Caco-2 (cell line): ENCODE measurements around the gene TMUB2. TPM values are rescaled to one million over a fixed set of nuclear protein-coding genes. Genes with fewer than 3 reads are reported as not detected.

Experiments
- BruUV-seq: library from RNA; stranded (reverse); fragments of 400-500 nt; replicated peaks from 2 replicates; lab custom pipeline; 2021; lab: Mats Ljungman, UMichigan
- CTCF ChIA-PET: fragments of 300-600 bp; sonication (Branson Sonifier 250); formaldehyde crosslinking; loops from one replicate; lab custom pipeline; 2022; ENCODE audit warnings: antibody characterized with exemption; lab: Charles Lee
- POLR2A ChIA-PET: fragments of 300-600 bp; sonication (Branson Sonifier 250); formaldehyde crosslinking; loops from one replicate; lab custom pipeline; 2022; ENCODE audit warnings: antibody characterized with exemption; lab: Charles Lee
- DNase-seq, 2 experiments: peaks; one replicate each; pipeline versions ENCODE4 v3.0.0 to v3.0.0-alpha.2; 2020 to 2022
- H3K27me3 ChIP-seq: replicated peaks from 2 replicates; pipeline ENCODE4 v1.6.0; 2011; ENCODE audit warnings: low read length; ENCODE audit not compliant: control insufficient read depth, insufficient read depth
- H3K36me3 ChIP-seq: 2 replicates; pipeline ENCODE4 v1.5.1; 2011; ENCODE audit warnings: low read length; ENCODE audit not compliant: control insufficient read depth, insufficient read depth
- H3K4me1 ChIP-seq: fragments of 250-450 bp; sonication (Bioruptor Pico); 2 replicates; pipeline ENCODE4 v1.5.1; 2020; ENCODE audit warnings: mild to moderate bottlenecking
- H3K4me3 ChIP-seq: 2 replicates; pipeline ENCODE4 v1.5.1; 2011; ENCODE audit warnings: low read depth, mild to moderate bottlenecking, control low read depth, low read length
- H3K9me3 ChIP-seq: fragments of 250-450 bp; sonication (Bioruptor Pico); 2 replicates; pipeline ENCODE4 v1.5.1; 2020; ENCODE audit warnings: mild to moderate bottlenecking, moderate library complexity
- H3K27ac Mint-ChIP-seq: one replicate; pipeline ENCODE4 v1.8.0; 2022; ENCODE audit warnings: mixed read lengths; ENCODE audit not compliant: unreplicated experiment
- H3K27me3 Mint-ChIP-seq: one replicate; pipeline ENCODE4 v1.8.0; 2022; ENCODE audit warnings: mixed read lengths; ENCODE audit not compliant: insufficient read depth, unreplicated experiment
- H3K36me3 Mint-ChIP-seq: one replicate; pipeline ENCODE4 v1.8.0; 2022; ENCODE audit warnings: mild to moderate bottlenecking, mixed read lengths; ENCODE audit not compliant: insufficient read depth, unreplicated experiment
- H3K4me1 Mint-ChIP-seq: one replicate; pipeline ENCODE4 v1.8.0; 2022; ENCODE audit warnings: low read depth, mixed read lengths; ENCODE audit not compliant: unreplicated experiment
- H3K4me3 Mint-ChIP-seq: one replicate; pipeline ENCODE4 v1.8.0; 2022; ENCODE audit warnings: mild to moderate bottlenecking, moderate library complexity, mixed read lengths; ENCODE audit not compliant: unreplicated experiment
- H3K9me3 Mint-ChIP-seq: one replicate; pipeline ENCODE4 v1.8.0; 2022; ENCODE audit warnings: mixed read lengths; ENCODE audit not compliant: unreplicated experiment
- intact Hi-C: fragments of 100-400 bp; cut with micrococcal nuclease; formaldehyde crosslinking; loops from one replicate; pipeline ENCODE4 v1.10.0; 2022; ENCODE audit not compliant: unreplicated experiment
- total RNA-seq: library from RNA; stranded (reverse); gene quantifications from 2 replicates; pipeline ENCODE4 v1.2.3, GENCODE V29; 2022
- TF ChIP-seq, protein P1 (sequence below), 2 experiments: fragments of 200-600 bp in 1 of 2; IDR thresholded peaks; 1 replicate in 1 of 2; 2 replicates in 1 of 2; pipeline versions ENCODE4 v1.5.1 to v1.8.0; 2011 to 2022; ENCODE audit warnings: antibody characterized with exemption in 1 of 2, control low read depth in 1 of 2, inconsistent platforms in 1 of 2, low read depth in 1 of 2, low read length in 1 of 2, mild to moderate bottlenecking in 1 of 2, moderate library complexity in 1 of 2; ENCODE audit not compliant: insufficient read depth in 1 of 2, severe bottlenecking in 1 of 2, unreplicated experiment in 1 of 2

TMUB2 gene
- total RNA-seq, 1 experiment from 2014 or later = 28.4 TPM

DNA sequence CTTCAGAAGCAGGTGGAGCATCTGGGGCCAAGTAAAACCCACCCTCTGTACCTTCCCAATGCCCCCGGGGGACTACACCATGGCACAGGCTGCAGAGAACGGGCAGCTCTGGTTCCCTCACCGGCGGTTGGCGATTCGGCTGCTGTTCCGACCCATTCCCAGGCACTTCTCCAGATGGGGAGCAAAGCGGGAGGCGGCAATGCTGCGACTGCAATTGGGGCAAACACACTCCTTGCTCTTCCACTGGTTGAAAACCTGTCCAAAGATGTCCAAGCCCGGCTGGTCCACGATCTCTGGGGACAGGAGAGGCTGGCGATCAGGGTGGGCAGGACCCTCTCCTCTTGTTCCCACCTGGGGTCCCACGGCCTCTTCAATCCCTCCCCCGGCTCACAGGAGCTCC lies 10.3 kb downstream of the TMUB2 start:
- DNase-seq = no peak
- intact Hi-C loops = no loop called here
- POLR2A ChIA-PET = no interaction called here
- H3K27ac Mint-ChIP-seq = peak overlapping the region; percentile 60
- no peak overlapping the region for H3K4me3 ChIP-seq
- BruUV-seq = no TSS peak
- peaks cover 76% of the 10 kb centered on the region for H3K36me3 Mint-ChIP-seq
- no peaks in the 10 kb centered on the region for H3K27me3 ChIP-seq
- peaks cover 29% of the 10 kb centered on the region for H3K4me1 ChIP-seq
- CTCF ChIA-PET = no interaction called here
- no peaks in the 10 kb centered on the region for H3K9me3 Mint-ChIP-seq
- no peaks in the 10 kb centered on the region for H3K27me3 Mint-ChIP-seq
- TF ChIP-seq, protein P1, sequence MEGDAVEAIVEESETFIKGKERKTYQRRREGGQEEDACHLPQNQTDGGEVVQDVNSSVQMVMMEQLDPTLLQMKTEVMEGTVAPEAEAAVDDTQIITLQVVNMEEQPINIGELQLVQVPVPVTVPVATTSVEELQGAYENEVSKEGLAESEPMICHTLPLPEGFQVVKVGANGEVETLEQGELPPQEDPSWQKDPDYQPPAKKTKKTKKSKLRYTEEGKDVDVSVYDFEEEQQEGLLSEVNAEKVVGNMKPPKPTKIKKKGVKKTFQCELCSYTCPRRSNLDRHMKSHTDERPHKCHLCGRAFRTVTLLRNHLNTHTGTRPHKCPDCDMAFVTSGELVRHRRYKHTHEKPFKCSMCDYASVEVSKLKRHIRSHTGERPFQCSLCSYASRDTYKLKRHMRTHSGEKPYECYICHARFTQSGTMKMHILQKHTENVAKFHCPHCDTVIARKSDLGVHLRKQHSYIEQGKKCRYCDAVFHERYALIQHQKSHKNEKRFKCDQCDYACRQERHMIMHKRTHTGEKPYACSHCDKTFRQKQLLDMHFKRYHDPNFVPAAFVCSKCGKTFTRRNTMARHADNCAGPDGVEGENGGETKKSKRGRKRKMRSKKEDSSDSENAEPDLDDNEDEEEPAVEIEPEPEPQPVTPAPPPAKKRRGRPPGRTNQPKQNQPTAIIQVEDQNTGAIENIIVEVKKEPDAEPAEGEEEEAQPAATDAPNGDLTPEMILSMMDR (IDR thresholded peaks at IDR 0.05; ENCODE audit: insufficient read depth in 1 of 2, low read depth in 1 of 2, low read length in 1 of 2, severe bottlenecking in 1 of 2, unreplicated experiment in 1 of 2) = no peak
- no peak overlapping the region for H3K4me3 Mint-ChIP-seq
- peaks cover 20% of the 10 kb centered on the region for H3K4me1 Mint-ChIP-seq
- no peaks in the 10 kb centered on the region for H3K9me3 ChIP-seq
- peaks cover 4% of the 10 kb centered on the region for H3K36me3 ChIP-seq

DNA sequence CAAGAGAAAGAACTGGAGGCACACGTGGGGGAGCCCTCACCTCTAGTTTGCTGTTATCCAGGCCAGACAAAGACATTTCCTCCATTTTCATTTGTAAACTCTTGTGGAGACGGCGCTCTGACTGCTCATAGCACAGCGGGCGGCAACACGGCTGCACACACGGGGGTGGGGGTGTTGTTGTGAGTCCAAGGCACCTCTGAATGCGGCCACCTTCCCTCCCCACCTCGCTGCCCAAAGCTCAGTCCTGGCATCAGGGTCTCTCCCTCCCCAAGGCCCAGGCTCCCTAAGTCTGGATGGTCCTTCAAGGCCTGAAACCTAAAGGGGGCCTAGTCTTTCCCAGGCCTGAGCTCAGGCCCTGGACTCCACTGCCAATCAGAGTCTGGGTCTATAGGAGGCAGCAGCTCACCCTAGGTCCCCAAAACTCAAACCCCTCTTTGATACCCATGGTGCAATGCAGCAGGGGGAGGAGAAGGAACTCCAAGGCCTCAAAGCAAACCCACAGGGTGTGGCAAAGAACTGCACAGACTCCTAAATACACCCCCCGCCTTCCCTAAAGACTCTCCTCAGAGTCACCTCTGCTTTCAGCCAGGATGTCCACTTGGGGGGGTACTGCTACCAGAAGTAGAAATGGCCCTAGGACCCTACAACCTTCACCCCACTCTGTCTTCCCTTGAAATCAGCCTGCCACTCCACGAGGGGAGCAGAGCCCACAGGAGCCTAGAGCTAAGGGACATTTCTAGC lies 11.4 kb downstream of the TMUB2 start:
- H3K27me3 ChIP-seq = no peaks in the 10 kb centered on the region
- H3K4me1 ChIP-seq = peaks cover 19% of the 10 kb centered on the region
- POLR2A ChIA-PET = interaction anchor here (0.6 kb wide), 1 partner anchor 71 kb away, joined by 5 read pairs; no protein-coding TSS in a partner anchor
- DNase-seq = peak in 1 of 2 experiments; percentile 44
- Mint-ChIP-seq H3K4me1 (peaks cover 16% of the 10 kb centered on the region), H3K9me3 (no peaks in the 10 kb centered on the region), H3K36me3 (peaks cover 66% of the 10 kb centered on the region), H3K27ac (peak overlapping the region; percentile 60), H3K4me3 (peak overlapping the region; percentile 70), H3K27me3 (no peaks in the 10 kb centered on the region)
- intact Hi-C loops = loop anchor here (2.0 kb wide), 1 partner anchor 133 kb away; no protein-coding TSS in a partner anchor
- TF ChIP-seq, protein P1 (IDR thresholded peaks at IDR 0.05; ENCODE audit: insufficient read depth in 1 of 2, low read depth in 1 of 2, low read length in 1 of 2, severe bottlenecking in 1 of 2, unreplicated experiment in 1 of 2) = peak in 1 of 2 experiments; percentile 32
- BruUV-seq = TSS peak; percentile 47
- CTCF ChIA-PET = interaction anchor here (0.8 to 1.1 kb wide), 2 partner anchors 30 to 129 kb away, joined by 3 to 6 read pairs; no protein-coding TSS in a partner anchor
- H3K36me3 ChIP-seq = peaks cover 2% of the 10 kb centered on the region
- peak overlapping the region; percentile 91 for H3K4me3 ChIP-seq
- H3K9me3 ChIP-seq = no peaks in the 10 kb centered on the region

DNA sequence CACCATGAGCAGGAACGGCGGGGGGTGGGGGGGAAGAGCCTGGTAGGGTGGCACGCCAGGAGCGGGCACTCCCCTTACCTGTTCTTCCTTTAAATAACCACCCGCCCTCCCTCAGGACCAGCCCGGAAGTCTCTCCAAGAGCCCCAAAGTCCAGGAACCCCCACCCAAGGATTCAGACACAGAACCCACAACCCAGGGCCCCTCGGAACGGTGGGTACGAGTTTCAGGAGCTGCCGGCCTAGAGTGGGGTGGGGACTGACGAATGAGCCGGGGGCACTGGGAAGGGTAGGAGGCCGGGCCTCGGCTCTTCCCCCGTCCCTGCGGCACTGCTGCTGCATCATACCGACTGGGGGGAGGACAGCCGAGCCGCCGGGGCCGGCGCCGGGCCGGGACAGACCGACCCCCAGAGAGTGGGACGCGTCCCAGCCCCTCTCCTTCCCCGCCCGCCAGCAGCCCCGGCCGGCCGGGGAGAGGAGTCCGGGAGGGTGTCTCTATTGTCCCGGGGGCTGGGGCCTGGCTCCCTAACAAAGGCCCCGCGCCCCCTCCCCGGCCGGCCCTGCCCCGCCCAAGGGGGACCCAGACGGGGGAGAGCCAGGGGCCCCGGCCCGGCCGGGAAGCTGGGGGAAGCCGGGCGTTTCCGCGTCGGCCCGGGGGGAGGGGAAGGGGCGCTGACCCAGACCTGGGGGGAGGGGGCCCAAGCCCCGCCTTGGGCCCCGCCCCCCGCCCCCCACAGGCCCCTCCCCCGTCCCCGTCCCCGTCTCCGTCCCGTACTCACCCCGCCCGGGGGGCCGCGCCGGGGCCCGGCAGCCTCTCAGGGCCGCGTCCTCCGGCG lies 12.2 kb downstream of the TMUB2 start:
- no peaks in the 10 kb centered on the region for H3K9me3 Mint-ChIP-seq
- Histone ChIP-seq H3K36me3 (peaks cover 2% of the 10 kb centered on the region), H3K4me3 (peak overlapping the region; percentile 91), H3K9me3 (no peaks in the 10 kb centered on the region), H3K4me1 (peaks cover 14% of the 10 kb centered on the region; the same call in 1 of the 2 replicates), H3K27me3 (no peaks in the 10 kb centered on the region)
- intact Hi-C loops = loop anchor here (2.0 kb wide), 1 partner anchor 132 kb away; no protein-coding TSS in a partner anchor
- ChIA-PET CTCF (interaction anchor here (0.6 to 1.1 kb wide), 3 partner anchors 26 to 128 kb away, joined by 3 to 6 read pairs (median 4); no protein-coding TSS in a partner anchor), POLR2A (interaction anchor here (0.6 to 2.3 kb wide), 6 partner anchors 12 to 508 kb away, joined by 5 to 11 read pairs (median 6); partner anchors contain the start of gene TMUB2)
- TF ChIP-seq, protein P1 (IDR thresholded peaks at IDR 0.05; ENCODE audit: insufficient read depth in 1 of 2, low read depth in 1 of 2, low read length in 1 of 2, severe bottlenecking in 1 of 2, unreplicated experiment in 1 of 2) = no peak
- H3K27me3 Mint-ChIP-seq = no peaks in the 10 kb centered on the region
- no TSS peak for BruUV-seq
- peak overlapping the region; percentile 60 for H3K27ac Mint-ChIP-seq
- H3K4me3 Mint-ChIP-seq = peak overlapping the region; percentile 96
- H3K36me3 Mint-ChIP-seq = peaks cover 60% of the 10 kb centered on the region
- peak; percentile 67 to 78 for DNase-seq
- peaks cover 22% of the 10 kb centered on the region for H3K4me1 Mint-ChIP-seq
